H1 (cell line): Measurements from ENCODE around the gene METTL14. TPM values are rescaled to one million over a fixed set of nuclear protein-coding genes. Genes with fewer than 3 reads are reported as not detected.

Source experiments
- CBX5 ChIP-seq: fragments of 300-800, 300-1000 bp; sonication (generic); IDR thresholded peaks from 2 replicates; pipeline ENCODE4 v1.7.1; 2016; ENCODE audit warnings: antibody characterized with exemption, low read length, low read depth
- CHD1 ChIP-seq: IDR thresholded peaks from 2 replicates; pipeline ENCODE4 v1.6.1; 2012; ENCODE audit warnings: low read depth, low read length, improper control_type of control experiment
- CREB1 ChIP-seq: IDR thresholded peaks from 2 replicates; pipeline ENCODE4 v1.6.1; 2012; ENCODE audit warnings: inconsistent platforms
- EGR1 ChIP-seq: IDR thresholded peaks from 2 replicates; pipeline ENCODE4 v1.6.1; 2011; ENCODE audit warnings: low read depth, low read length, borderline replicate concordance
- HDAC2 ChIP-seq, 2 experiments: fragments of 300-600 bp in 1 of 2; sonication (generic) in 1 of 2; IDR thresholded peaks; 2 replicates each; pipeline ENCODE4 v1.6.1; 2011 to 2012; ENCODE audit warnings: low read depth in 2 of 2, low read length in 2 of 2, mild to moderate bottlenecking in 2 of 2, moderate library complexity in 2 of 2, borderline replicate concordance in 1 of 2, inconsistent platforms in 1 of 2
- JUN ChIP-seq: IDR thresholded peaks from 2 replicates; pipeline ENCODE4 v1.6.1; 2011; ENCODE audit warnings: low read depth, mild to moderate bottlenecking, improper control_type of control experiment, low read length
- KDM5A ChIP-seq: fragments of 200-600 bp; IDR thresholded peaks from 2 replicates; pipeline ENCODE4 v1.7.1; 2012; ENCODE audit warnings: mild to moderate bottlenecking, low read length, inconsistent platforms, mixed read lengths
- NRF1 ChIP-seq: IDR thresholded peaks from 2 replicates; pipeline ENCODE4 v1.6.1; 2011; ENCODE audit warnings: mild to moderate bottlenecking, low read depth, low read length, improper control_type of control experiment
- PHF8 ChIP-seq: fragments of 200-600 bp; sonication (generic); conservative IDR thresholded peaks from 2 replicates; pipeline ENCODE4 v1.7.1; 2012; ENCODE audit warnings: low read depth, mild to moderate bottlenecking, inconsistent platforms, low read length, moderate library complexity
- RAD21 ChIP-seq, 2 experiments: IDR thresholded peaks in 1 of 2; conservative IDR thresholded peaks in 1 of 2; 2 replicates each; pipeline ENCODE4 v1.6.1; 2011; ENCODE audit warnings: low read depth in 2 of 2, low read length in 2 of 2, improper control_type of control experiment in 1 of 2, inconsistent platforms in 1 of 2, mild to moderate bottlenecking in 1 of 2, moderate library complexity in 1 of 2
- SIN3A ChIP-seq, 2 experiments: IDR thresholded peaks in 1 of 2; conservative IDR thresholded peaks in 1 of 2; 2 replicates each; pipeline ENCODE4 v1.6.1; 2011 to 2012; ENCODE audit warnings: low read length in 2 of 2, improper control_type of control experiment in 1 of 2, low read depth in 1 of 2, mild to moderate bottlenecking in 1 of 2
- TAF1 ChIP-seq: IDR thresholded peaks from 2 replicates; pipeline ENCODE4 v1.6.1; 2011; ENCODE audit warnings: mild to moderate bottlenecking, low read depth, low read length
- TBP ChIP-seq: IDR thresholded peaks from 2 replicates; pipeline ENCODE4 v1.6.1; 2011; ENCODE audit warnings: low read depth, low read length, improper control_type of control experiment
- polyA plus RNA-seq, 7 experiments: library from polyadenylated mRNA; depleted of rRNA in 3 of 7; stranded (reverse) in 5 of 7; unstranded in 2 of 7; fragments of >200 nt in 5 of 7; fragments of 200-250 nt in 2 of 7; gene quantifications; 1 replicate in 5 of 7; 2 replicates in 1 of 7; 4 replicates in 1 of 7; pipeline versions ENCODE4 v1.2.1 to v1.2.3, GENCODE V29; 2011 to 2013; ENCODE audit warnings: missing spikeins in 2 of 7, mixed read lengths in 2 of 7
- total RNA-seq: library from RNA; stranded (reverse); fragmentation: NEBNext Ultra II Directional; extraction: Animal tissue kit (Norgen Biotek cat#: 25700); gene quantifications from 2 replicates; pipeline ENCODE4 v1.2.1, GENCODE V29; 2021
- TF ChIP-seq, protein P1 (sequence below), 3 experiments: IDR thresholded peaks; 1 replicate in 2 of 3; 2 replicates in 1 of 3; pipeline versions ENCODE4 v1.5.1 to v1.6.1; 2011; ENCODE audit warnings: low read length in 3 of 3, mild to moderate bottlenecking in 3 of 3, inconsistent platforms in 2 of 3, low read depth in 1 of 3, moderate library complexity in 1 of 3; ENCODE audit not compliant: insufficient read depth in 1 of 3; ENCODE audit errors: control extremely low read depth in 1 of 3
- TF ChIP-seq, protein P2 (sequence below): IDR thresholded peaks from 2 replicates; pipeline ENCODE4 v1.6.1; 2012; ENCODE audit warnings: low read length, inconsistent platforms
- TF ChIP-seq, protein P3 (sequence below): IDR thresholded peaks from 2 replicates; pipeline ENCODE4 v1.6.1; 2011; ENCODE audit warnings: low read depth, mild to moderate bottlenecking, low read length; ENCODE audit not compliant: insufficient read depth
- TF ChIP-seq, protein P4 (sequence below): IDR thresholded peaks from 2 replicates; pipeline ENCODE4 v1.6.1; 2012; ENCODE audit warnings: inconsistent platforms

The METTL14 gene
- total and polyA plus RNA-seq, 2 of the 8 experiments (the other 6 are each of a cell fraction or from before 2014, with no cell fraction given) = 8.8 to 57.3 TPM

DNA sequence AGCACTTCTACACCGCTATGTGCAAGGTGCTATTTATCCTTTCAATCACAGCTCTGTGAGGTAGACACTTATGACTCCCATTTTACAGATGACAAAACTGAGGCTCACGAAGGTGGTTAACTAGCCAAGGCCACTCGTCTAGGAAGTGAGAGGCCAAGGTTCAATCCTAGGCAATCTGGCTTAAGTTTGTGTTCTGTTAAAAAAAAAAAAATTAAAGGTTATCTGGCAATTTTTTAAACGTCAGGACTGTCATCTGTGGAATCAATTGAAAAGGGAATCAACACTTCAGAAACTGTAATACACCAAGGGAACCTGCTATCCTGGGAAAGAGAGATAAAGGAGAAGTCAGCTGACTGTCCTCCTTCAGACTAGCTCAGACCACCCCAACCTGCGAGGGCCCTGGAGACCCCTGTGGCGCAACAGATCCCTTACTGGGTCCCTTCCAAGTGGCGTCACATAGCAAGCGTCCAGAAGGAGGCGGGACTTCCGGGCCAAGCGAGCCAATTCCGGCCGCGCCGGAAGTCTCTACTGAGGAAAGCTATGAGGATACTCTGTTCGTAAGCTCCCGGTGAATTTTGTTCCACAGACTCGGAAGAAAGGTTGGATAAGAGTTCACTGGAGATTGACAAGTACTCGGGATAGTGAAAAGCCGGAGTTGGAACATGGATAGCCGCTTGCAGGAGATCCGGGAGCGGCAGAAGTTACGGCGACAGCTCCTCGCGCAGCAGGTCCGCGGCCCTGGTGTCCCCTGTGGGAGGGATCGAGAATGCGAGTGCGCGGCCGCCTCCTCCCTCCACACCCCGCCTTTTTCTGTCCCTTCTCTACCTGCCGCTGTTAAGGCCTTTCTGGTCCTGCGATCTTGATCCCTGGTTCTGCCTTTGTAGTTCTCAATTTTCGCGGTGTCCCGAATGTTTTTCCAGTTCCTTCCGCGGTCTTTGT is at the start of gene METTL14 (continued):
- peak; percentile 82 for TF ChIP-seq KDM5A
- TF ChIP-seq EGR1 = no peak
- TF ChIP-seq SIN3A (conservative IDR thresholded peaks at IDR 0.05 in 1 of 2, IDR thresholded peaks at IDR 0.05 in 1 of 2; ENCODE audit: low read depth in 1 of 2, low read length in 2 of 2) = peak; percentile 6 to 92; a peak in 1 of 4 replicates
- TF ChIP-seq, protein P1, sequence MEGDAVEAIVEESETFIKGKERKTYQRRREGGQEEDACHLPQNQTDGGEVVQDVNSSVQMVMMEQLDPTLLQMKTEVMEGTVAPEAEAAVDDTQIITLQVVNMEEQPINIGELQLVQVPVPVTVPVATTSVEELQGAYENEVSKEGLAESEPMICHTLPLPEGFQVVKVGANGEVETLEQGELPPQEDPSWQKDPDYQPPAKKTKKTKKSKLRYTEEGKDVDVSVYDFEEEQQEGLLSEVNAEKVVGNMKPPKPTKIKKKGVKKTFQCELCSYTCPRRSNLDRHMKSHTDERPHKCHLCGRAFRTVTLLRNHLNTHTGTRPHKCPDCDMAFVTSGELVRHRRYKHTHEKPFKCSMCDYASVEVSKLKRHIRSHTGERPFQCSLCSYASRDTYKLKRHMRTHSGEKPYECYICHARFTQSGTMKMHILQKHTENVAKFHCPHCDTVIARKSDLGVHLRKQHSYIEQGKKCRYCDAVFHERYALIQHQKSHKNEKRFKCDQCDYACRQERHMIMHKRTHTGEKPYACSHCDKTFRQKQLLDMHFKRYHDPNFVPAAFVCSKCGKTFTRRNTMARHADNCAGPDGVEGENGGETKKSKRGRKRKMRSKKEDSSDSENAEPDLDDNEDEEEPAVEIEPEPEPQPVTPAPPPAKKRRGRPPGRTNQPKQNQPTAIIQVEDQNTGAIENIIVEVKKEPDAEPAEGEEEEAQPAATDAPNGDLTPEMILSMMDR (IDR thresholded peaks at IDR 0.05; ENCODE audit: control extremely low read depth in 1 of 3, insufficient read depth in 1 of 3, low read depth in 1 of 3, low read length in 3 of 3) = peak in 1 of 3 experiments; percentile 2; a peak in 1 of 4 replicates
- no peak for TF ChIP-seq RAD21 (IDR thresholded peaks at IDR 0.05 in 1 of 2, conservative IDR thresholded peaks at IDR 0.05 in 1 of 2; ENCODE audit: low read depth in 2 of 2, low read length in 2 of 2)
- TF ChIP-seq HDAC2 (IDR thresholded peaks at IDR 0.05; ENCODE audit: borderline replicate concordance in 1 of 2, low read depth in 2 of 2, low read length in 2 of 2) = peak in 1 of 2 experiments; percentile 50; a peak in 2 of 4 replicates
- no peak for TF ChIP-seq CBX5
- TF ChIP-seq, protein P2, sequence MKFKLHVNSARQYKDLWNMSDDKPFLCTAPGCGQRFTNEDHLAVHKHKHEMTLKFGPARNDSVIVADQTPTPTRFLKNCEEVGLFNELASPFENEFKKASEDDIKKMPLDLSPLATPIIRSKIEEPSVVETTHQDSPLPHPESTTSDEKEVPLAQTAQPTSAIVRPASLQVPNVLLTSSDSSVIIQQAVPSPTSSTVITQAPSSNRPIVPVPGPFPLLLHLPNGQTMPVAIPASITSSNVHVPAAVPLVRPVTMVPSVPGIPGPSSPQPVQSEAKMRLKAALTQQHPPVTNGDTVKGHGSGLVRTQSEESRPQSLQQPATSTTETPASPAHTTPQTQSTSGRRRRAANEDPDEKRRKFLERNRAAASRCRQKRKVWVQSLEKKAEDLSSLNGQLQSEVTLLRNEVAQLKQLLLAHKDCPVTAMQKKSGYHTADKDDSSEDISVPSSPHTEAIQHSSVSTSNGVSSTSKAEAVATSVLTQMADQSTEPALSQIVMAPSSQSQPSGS = peak; percentile 52; the same call in 1 of the 2 replicates
- peak; percentile 66 for TF ChIP-seq TBP
- peak; percentile 96 for TF ChIP-seq CREB1
- TF ChIP-seq, protein P3, sequence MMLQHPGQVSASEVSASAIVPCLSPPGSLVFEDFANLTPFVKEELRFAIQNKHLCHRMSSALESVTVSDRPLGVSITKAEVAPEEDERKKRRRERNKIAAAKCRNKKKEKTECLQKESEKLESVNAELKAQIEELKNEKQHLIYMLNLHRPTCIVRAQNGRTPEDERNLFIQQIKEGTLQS = peak; percentile 58
- no peak for TF ChIP-seq NRF1
- TF ChIP-seq CHD1 = no peak
- no peak for TF ChIP-seq JUN
- TF ChIP-seq PHF8 = peak; percentile 93
- TF ChIP-seq TAF1 = peak; percentile 90
- TF ChIP-seq, protein P4, sequence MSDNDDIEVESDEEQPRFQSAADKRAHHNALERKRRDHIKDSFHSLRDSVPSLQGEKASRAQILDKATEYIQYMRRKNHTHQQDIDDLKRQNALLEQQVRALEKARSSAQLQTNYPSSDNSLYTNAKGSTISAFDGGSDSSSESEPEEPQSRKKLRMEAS = peak; percentile 23; the same call in 1 of the 2 replicates
